DMS53 (cell line): ENCODE data around the gene SIX1.

ENCODE experiments used
- DNase-seq: peaks from one replicate; lab custom pipeline; 2025; lab: John Stamatoyannopoulos, UW

Gene SIX1

GRCh38 chr14:60655119-60655897, 6.0 kb upstream of the SIX1 start:
- DNase-seq: no peak

- DNase-seq: peak; percentile 11
Measured at GRCh38 chr14:60654334-60654821, 5.1 kb upstream of the SIX1 start.

- no peak for DNase-seq
Measured at GRCh38 chr14:60653701-60654161, 4.5 kb upstream of the SIX1 start.

DNA sequence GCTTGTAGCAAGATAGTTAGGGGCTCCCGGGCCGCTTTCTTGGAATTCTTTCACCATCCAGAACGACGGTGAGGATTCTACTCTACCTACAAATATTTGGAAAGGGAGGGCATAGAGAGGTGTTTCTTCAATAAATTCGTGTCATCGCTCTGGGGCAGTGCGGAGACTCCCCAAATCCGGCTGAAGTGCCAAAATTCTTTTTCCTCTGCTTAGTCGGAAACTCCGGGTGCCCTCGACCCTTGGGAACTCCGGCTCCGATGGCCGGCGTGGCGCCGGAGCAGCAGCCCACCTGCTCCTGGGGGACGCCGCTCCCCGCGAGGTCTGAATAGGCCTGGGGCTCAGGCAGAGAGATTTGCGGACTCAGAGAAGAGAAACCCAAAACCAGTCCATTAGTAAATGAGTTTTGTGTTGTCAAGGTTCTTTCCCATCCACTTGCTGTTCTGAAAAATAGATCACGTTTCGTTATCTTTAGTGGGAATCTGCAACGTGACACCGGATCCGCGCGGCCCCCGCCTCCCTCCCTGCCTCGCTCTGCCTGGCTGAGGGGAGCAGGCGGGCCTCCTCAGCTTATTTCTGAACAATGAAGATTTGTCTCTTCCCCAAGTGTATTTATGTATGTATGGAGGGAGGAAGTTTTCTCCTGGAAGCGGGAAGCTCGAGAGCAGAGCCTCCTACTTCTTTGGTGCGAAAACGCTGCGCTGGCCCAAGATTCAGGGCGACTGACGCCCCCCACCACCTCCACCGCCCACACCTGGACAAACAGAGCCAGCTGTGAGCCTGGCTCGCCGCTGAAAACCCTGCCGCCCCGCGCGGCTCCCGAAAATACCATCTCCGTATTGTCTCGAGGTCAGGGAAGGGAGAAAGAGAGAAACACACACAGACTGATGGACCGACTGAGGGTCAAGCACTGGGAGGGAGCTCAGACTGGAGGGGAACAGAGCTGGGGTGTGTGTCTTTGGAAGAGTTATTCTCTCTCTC, 3.7 kb upstream of the SIX1 start:
- DNase-seq: peak; percentile 41

DNA sequence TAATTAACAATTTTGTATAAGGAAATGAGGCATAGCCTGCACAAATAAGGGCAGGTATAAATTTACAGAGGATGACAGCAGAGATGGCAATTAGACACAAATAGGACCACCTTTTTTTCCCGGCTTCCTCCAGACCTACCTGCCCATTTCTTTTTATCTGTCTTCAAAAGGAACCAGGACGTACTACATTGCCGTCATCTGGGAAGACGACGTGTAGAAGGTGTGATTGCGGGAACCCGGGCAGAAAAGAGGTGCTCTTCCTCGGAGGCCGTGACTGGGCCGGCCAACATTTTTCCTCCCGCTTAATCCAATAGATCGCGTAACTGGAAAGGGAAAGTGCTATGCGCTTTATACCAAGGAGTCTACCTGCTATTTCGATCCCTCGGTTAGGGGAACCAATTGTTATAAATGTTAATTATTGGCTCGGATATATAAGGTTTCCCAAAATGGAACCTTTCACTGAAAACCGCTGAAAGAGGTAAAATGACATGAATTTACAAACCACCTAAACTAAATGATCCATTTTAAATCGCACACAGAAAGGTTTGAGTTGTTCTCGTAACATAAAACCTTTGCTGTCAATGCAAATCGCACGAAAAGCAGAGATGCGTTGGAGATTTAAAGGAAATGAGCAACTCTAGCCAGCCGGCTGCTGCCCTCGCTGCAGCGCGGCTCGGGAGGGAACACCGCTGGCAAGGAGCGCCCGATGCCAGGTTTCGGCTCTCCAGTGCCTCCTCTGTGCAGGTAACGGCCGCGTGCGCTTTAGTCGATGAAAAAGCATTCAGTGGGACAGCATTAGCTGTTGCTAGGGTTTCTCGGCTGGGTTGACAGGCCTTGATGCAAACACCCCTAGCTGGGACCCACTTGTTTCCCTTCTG, 2.8 kb upstream of the SIX1 start:
- DNase-seq: peak; percentile 72

DNA sequence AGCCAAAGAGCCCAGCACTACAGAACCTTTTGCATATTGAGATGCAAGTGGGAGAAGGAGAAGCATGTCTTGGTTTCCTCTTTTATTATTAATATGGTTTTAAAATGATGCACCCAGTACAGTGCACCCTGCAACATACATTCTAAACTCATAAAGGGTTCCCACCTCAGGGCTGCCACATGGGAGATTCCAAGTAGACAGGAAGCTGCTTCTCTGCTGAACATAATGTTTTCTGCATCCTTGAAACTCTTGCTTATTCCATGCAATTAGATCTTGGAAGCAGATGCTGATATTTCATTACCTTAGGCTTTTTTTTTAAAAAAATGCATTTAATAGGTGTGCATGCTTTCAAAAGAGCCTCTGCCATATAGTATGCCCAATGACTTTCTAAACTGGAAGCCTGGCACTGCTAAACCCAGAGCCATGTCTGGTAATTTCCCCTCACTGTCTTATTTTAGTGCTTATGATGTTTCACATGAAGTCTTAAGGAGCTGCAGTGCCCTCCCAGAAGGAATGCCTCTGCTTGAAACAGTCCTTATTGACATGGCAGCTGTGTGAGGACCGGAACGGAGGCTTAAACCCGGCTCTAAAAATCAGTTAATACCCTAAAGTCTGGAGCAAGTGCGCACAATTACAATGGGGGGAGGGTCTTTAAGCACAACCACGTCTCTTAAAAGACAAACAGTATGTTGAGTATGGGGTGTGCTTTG, 2.0 kb upstream of the SIX1 start:
- no peak for DNase-seq

DNA sequence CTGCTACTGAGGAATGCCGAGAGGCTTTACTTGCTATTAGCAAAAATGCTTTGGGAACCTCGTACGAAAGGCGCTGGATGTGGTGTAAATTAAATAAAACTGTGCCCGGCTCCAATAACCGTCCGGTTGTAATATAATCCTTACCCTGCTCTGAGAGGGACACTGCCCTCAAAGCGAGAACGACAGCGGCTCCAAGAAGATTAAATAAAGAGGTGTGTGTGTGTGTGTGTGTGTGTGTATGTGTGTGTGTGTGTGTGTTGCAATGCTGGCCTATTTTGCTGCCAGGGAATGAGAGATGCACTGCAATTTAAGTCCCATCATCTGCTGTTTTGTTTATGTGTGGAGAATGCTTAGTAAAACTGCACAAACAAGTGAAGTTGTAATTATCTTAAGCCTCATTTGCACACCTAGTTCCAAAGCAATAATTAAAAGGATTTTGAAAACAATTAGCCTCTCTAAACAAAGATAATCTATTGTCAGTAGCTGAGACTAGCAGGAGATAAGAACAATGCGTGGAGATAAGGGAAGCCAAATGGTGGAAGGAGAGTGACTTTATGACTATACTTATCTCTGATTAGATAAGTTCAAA, 1.2 kb upstream of the SIX1 start:
- peak; percentile 20 for DNase-seq

DNA sequence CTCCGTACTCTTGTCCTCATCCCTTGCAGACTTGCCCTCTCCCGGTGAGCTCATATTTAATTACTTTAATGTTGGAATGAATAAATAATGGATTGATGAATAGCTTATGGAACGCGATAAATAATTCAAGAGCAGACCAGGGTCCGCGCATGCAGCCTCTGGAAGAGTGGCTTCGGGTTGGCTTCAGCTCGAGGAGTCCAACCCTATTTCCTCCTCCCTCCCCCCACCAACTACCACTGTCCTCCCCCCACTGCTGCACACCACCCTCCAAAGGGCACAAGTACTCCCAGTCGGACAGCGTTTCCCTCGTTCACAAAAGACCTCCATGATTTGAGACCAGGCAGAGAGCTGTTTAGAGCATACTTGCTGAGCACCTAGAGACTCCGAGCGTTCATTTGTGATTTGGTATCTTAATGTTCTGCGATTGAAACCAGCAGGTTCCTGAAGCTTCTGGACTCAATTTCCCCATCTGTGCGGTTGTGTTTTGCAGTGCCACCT, 647 bp upstream of the SIX1 start:
- DNase-seq: peak; percentile 53

DNA sequence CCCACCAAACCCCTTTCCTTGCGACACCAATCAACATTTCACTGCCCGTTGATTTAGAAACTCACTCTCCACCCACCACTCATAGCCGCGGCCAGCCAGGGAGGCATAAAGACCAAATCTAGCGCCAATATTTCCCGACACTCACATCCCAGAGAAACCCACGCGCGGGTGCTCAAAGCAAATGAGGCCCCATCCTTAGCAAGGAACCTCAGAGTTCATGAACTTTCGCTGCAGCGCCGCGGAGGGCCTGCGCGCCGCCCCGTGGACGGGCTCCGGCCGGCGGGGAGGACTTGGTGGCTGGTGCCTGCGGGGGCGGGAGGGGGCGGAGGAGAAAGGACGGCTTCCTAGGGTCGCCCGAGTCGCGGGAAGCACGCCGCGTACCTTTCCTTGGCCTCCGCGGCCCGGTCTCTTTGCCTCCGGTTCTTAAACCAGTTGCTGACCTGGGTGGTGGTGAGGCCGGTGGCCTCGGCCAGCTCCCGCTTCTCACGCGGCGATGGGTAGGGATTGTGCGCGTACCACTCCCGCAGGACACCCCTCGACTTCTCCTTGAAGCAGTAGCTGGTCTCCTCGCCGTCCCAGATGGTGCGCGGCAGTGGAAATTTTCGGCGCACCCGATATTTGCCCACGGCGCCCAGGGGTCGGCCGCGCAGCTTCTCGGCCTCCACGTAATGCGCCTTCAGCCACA, 886 bp downstream of the SIX1 start:
- peak; percentile 64 for DNase-seq

DNA sequence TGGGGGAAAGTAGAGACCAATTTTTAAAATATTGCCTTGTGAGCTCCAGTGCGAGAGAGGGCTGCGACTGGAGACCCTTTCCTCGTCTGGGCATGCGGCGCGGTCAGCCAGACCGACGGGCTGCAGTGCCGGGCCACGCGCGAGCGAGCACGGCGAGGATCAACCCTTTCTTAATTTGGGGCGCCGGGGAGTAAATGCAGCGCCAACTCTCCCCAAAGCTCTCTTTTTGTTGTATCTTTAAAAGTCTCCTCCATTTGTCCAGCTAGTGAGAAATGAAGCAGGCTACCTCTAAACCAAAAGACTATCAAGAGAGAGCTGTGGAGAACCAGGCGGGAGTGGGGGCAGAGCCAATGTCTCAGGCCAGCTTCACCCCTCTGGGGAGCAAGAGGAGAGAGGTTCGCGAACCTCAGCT, 1.4 kb downstream of the SIX1 start:
- DNase-seq: peak; percentile 49

DNA sequence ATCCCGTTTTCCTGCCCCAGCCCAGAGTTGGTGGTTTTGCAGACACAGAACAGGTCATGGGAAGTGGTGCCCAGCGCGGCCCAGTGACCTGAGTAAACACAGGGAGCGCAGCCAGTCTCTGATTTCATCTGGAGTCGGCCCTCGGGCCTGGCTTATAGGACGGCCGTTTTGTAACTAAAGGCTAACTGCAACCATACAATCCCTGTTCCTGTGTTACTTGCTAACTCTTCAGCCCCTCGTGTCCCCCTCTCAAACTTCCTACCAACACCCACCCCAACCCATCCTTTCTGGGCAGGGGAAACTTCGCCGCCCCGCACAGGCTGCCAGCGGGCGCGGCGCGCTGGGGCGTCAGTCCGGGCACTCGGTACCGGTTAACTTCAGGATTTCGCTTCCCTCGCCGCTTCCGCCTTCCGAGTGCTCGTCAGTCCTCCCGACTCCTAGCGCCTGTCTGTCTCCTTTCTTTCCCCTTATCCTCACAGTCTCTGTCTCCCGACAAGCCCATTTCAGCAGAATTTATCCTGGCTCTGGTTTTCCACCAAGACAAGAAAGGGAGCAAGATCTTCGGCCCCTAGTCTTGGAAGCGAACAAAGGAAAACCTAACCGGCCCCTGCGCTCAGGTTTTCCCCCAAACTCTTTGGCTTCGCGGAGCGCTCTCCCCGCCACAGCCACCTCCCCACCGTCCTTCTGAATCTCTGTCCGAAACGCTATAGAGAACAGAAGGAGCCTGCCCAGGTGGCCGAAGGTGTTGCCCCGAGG, 2.0 kb downstream of the SIX1 start:
- DNase-seq: peak; percentile 76

- DNase-seq: no peak
Measured at GRCh38 chr14:60646226-60646818, 3.0 kb downstream of the SIX1 start.

GRCh38 chr14:60645126-60645741, 4.0 kb downstream of the SIX1 start:
- DNase-seq: no peak

DNA sequence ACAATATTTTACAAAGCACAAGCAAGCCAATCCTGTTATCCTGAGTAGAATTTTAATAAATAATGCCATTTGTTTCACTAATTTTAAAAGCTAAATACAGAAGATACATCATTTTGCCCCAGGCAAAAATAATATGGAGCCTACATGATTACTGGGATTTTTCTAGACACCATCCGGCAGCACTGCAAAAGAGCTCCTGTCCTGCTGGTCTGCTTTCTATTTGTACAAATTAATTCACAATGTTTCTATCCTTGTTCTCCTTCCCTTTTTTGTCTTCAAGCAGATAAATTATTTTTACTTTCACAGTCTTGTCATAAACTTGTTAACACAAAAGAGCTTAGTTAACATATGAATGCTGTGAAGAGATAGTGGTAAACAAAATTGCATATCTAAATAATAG, 4.6 kb downstream of the SIX1 start:
- DNase-seq: no peak

GRCh38 chr14:60643463-60644314, 5.6 kb downstream of the SIX1 start:
- DNase-seq: no peak

DNA sequence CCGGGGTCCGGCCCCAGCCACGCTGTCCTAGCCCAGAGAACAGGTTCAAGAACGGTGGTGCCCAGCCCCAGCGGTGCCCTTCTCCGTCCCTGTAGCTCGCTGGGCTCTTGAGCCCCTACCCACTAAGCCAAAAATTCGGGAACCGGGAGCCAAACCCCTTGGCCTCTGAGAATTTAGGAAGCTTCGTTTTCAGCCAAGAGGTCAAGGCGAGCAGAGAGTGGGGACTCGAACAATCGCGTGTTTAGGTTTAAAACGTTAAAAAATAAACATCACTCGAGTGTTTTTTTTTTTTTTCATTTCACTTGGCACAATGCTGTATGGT, 6.2 kb downstream of the SIX1 start:
- no peak for DNase-seq
